KOPT-K1 (cell line): ENCODE results near the gene GPI.
"Not testable (repeated sequence)": the region's sequence is repeated elsewhere in the genome, so short reads cannot be mapped to it uniquely, and the experiment has no call there.

Source experiments
- H3K27ac ChIP-seq: fragments of 200-600 bp; sonication (generic); 2 replicates; pipeline ENCODE4 v1.5.1; 2016; ENCODE audit warnings: antibody characterized with exemption, mild to moderate bottlenecking, low read depth, low read length; ENCODE audit not compliant: poor library complexity, severe bottlenecking
- H3K36me3 ChIP-seq: fragments of 200-600 bp; sonication (generic); 2 replicates; pipeline ENCODE4 v1.5.1; 2017; ENCODE audit warnings: antibody characterized with exemption, mild to moderate bottlenecking, low read length, moderate library complexity; ENCODE audit not compliant: insufficient read depth
- H3K9me3 ChIP-seq: fragments of 200-600 bp; sonication (generic); 2 replicates; pipeline ENCODE4 v1.5.1; 2017; ENCODE audit warnings: antibody characterized with exemption, low read length, mild to moderate bottlenecking; ENCODE audit not compliant: insufficient read depth, poor library complexity, severe bottlenecking

GPI gene

GRCh38 chr19:34399886-34400285 is 34.9 kb downstream of the GPI start:
- H3K27ac ChIP-seq, result no peak overlapping the region
- H3K36me3 ChIP-seq, result peaks cover 78% of the 10 kb centered on the region
- no peaks in the 10 kb centered on the region for H3K9me3 ChIP-seq

DNA sequence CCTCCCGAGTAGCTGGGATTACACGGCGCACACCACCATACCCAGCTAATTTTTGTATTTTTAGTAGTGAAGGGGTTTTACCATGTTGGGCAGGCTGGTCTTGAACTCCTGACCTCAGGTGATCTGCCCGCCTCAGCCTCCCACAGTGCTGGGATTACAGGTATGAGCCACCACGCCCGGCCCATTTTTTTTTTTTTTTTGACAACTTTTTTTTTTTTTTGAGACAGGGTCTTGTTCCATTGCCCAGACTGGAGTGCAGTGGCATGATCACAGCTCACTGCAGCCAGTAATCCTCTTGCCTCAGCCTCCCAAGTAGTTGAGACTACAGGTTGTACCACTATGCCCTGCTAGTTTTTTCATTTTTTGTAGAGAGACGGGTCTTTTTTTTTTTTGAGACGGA is 35.8 kb downstream of the GPI start:
- peaks cover 68% of the 10 kb centered on the region for H3K36me3 ChIP-seq
- not testable (repeated sequence) for H3K9me3 ChIP-seq, H3K27ac ChIP-seq

GRCh38 chr19:34402074-34402600 is 37.1 kb downstream of the GPI start:
- Histone ChIP-seq H3K27ac (no peak overlapping the region), H3K9me3 (no peaks in the 10 kb centered on the region), H3K36me3 (peaks cover 60% of the 10 kb centered on the region)

DNA sequence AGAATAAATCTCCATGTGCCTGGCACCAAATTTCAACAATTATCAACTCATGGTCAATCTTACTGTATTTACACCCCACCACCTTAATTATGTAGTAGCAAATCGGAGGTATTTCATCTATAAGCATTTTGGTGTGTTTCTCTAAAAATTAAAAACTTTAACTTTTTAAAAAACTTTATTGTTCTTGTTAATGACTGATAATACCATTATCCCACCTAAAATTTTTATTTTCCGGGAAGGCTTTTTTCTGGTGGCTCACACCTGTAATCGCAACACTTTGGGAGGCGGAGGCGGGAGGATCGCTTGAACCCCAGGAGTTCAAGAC is 38.8 kb downstream of the GPI start:
- Histone ChIP-seq H3K27ac (peak overlapping the region; percentile 53), H3K9me3 (no peaks in the 10 kb centered on the region)

DNA sequence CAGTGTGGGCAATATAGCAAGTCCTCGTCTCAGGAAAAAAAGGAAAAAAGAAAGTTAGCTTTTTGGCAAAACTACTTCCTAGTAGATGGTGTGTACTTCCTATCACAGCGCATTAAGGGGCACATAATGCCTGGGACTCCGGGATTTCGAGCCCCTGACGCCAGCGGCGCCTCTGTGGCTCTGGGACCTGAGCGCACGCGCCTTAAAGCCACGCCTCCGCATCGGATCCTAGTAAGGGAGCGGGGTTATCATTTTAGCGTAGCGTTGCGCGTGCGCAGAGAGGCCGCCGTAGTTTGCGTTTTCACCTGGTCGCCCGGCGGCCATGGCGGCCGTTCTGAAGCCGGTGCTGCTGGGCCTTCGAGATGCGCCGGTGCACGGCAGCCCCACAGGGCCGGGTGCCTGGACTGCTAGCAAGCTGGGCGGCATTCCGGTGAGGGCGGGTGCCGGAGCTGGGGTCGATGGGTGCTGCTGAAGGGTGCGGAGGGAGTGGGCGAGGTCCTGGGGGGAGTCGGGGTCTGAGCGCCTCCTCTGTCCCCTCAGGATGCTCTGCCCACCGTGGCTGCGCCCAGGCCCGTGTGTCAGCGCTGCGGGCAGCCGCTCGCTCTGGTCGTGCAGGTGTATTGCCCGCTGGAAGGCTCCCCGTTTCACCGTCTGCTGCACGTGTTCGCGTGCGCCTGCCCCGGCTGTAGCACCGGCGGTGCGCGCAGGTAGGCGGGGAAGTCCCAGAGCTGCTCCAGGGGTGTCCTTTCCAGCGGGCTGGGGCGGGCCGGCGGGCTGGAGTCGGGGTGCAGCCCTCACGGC is 39.3 kb downstream of the GPI start, which contains the start of gene PDCD2L:
Gene PDCD2L, plus strand, starts transcription at position 291 of the 801 bp plus-strand sequence. Its CDS starts 32 bp downstream, at position 323.
- Histone ChIP-seq H3K36me3 (peaks cover 55% of the 10 kb centered on the region), H3K27ac (peak within 1 kb of the TSS; percentile 53)

More for the DNA sequence above, 38.8 kb downstream of the GPI start:
- H3K36me3 ChIP-seq, result peaks cover 55% of the 10 kb centered on the region

DNA sequence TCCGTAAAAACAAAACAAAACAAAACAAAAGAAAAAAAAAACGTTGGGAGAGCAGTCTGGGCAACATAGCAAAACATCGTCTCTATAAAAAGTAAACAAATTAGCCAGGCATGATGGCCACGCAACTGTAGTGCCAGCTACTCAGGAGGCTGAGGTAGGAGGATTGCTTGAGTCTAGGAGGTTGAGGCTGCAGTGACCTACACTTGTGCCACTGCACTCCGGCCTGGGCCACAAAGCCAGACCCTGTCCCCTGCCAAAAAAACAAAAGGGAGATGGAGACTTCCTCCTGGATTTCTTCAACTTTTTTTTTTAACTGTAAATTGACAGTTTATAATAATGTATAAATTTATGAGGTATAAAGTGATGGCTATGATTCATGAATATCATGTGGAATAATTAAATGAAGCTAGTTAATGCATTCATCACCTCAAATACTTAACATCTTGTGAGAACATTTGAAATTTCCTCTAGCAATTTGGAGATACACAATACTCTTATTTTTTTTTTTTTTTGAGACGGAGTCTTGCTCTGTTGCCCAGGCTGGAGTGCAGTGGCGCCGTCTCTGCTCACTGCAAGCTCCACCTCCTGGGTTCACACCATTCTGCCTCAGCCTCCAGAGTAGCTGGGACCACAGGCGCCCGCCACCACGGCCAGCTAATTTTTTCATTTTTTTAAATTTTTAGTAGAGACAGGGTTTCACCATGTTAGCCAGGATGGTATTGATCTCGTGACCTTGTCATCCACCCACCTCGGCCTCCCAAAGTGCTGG is 41.1 kb downstream of the GPI start:
- peaks cover 52% of the 10 kb centered on the region for H3K36me3 ChIP-seq
- no peaks in the 10 kb centered on the region for H3K9me3 ChIP-seq
- no peak overlapping the region for H3K27ac ChIP-seq

More for the DNA sequence above, 39.3 kb downstream of the GPI start, which contains the start of gene PDCD2L:
- no peaks in the 10 kb centered on the region for H3K9me3 ChIP-seq

DNA sequence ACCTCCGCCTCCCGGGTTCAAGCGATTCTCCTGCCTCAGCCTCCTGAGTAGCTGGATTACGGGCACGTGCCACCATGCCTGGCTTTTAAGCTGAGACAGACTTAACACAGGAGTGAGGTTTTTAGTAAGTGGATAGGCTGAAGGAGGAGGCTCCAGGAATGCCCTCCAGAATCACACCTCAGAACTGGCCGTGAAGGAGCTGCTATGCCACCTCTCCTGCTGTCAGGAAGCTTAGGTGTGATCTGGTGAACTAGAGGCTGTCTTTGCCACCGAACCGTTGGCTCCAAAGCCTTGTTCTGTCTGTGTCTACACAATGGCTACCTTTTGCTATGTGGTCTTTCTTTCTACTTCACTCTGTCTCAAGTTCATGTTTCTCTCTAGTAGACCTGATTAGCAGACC is 43.4 kb downstream of the GPI start:
- Histone ChIP-seq H3K9me3 (no peaks in the 10 kb centered on the region), H3K27ac (no peak overlapping the region), H3K36me3 (peaks cover 58% of the 10 kb centered on the region)

DNA sequence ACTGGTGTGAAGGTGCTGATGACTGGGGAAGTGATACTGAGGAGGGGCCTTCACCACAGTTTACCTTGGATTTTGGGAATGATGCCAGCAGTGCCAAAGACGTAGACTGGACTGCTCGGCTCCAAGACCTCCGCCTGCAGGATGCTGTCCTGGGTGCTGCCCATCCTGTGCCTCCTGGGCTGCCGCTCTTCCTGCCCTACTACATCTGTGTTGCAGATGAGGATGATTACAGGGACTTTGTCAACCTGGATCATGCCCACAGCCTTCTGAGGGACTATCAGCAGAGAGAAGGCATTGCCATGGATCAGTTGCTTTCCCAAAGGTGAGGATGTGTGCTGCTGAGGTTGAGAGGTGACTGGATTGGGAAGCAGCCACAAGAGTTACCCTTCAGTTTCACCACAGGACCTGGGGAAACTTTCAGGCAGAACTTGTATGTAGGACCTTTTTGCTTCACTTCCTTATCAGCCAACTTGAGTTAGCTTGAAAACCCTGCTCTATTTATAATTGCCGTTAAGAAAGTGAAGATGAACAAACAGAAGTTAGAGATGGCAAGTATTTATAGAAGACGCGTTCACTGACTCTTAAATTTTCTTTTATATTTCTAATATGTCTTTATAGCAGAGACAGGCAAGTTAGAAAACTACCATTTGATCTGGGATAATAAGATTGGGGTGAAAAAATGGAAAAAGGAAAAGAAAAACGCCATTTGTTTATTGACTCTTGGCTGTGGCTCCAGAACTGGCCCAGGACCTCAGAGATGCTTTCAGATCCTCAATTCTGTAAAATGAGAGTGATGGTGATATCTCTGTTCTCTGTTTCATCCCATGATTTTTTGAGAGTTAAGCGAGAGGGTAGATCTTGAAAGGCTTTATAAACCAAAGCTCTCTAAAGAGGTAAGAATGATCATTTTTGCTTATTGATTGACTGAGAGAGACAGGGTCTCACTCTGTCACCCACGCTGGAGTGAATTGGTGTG is 44.5 kb downstream of the GPI start:
- H3K27ac ChIP-seq, result no peak overlapping the region
- peaks cover 69% of the 10 kb centered on the region for H3K36me3 ChIP-seq
- H3K9me3 ChIP-seq, result no peaks in the 10 kb centered on the region

GRCh38 chr19:34411216-34411615 is 46.2 kb downstream of the GPI start:
- Histone ChIP-seq H3K9me3 (no peaks in the 10 kb centered on the region), H3K36me3 (peaks cover 86% of the 10 kb centered on the region), H3K27ac (no peak overlapping the region)

DNA sequence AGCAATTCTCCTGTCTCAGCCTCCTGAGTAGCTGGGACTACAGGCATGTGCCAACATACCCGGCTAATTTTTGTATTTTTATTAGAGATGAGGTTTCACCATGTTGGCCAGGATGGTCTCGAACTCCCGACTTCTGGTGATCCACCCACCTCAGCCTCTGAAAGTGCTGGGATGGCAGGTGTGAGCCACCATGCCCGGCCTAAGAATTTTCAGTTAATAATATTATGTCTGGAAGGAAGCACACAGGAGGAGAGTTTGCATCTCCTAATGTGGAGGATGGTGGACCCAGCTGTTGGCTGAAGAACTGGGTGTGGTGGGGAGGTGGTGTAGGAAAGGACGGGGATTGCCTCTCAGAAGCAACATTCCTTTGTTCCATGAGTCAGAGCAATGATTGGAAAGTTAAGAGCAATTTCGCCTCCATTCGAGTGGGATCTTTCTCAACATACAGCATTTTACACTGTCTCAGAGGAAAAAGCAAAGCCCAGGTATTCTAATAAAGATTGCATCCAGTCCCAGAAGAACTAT is 51.1 kb downstream of the GPI start:
- peaks cover 85% of the 10 kb centered on the region for H3K36me3 ChIP-seq
- no peaks in the 10 kb centered on the region for H3K9me3 ChIP-seq
- H3K27ac ChIP-seq, result no peak overlapping the region

DNA sequence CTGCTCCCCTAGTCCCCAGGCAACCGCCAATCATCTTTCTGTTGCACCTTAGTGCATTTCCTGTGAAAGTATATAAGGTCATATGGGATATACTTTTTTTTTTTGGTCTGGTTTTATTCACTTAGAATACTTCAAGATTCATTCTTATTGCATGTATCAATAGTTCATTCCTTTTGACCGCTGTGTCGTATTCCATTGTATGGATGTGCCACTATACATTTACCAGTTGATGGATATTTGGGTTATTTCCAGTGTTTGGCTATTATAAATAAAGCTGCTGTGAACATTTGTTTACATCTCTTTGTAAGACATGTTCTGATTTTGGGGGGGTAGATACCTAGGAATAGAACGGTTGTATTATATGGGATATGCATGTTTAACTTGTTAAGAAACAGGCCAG is 53.3 kb downstream of the GPI start:
- Histone ChIP-seq H3K9me3 (no peaks in the 10 kb centered on the region), H3K27ac (no peak overlapping the region), H3K36me3 (peaks cover 86% of the 10 kb centered on the region)

- H3K36me3 ChIP-seq, result peaks cover 63% of the 10 kb centered on the region
- no peaks in the 10 kb centered on the region for H3K9me3 ChIP-seq
- H3K27ac ChIP-seq, result no peak overlapping the region
These were observed 61.2 kb downstream of the GPI start for GRCh38 chr19:34426096-34426661.

- Histone ChIP-seq H3K36me3 (peaks cover 64% of the 10 kb centered on the region), H3K9me3 (no peaks in the 10 kb centered on the region), H3K27ac (peak overlapping the region; percentile 91)
These were observed 63.7 kb downstream of the GPI start for GRCh38 chr19:34428549-34429285.
